Neuronal stem cell (in vitro differentiated cells): ENCODE data around the gene CLEC11A.
A peak's percentile ranks its signal among the peaks of the same experiment; 100 is the strongest.

Experiments
- DNase-seq: peaks from one replicate; pipeline ENCODE4 v3.0.0-alpha.2; 2013; ENCODE audit warnings: low spot score
- H2AFZ ChIP-seq: one replicate; pipeline ENCODE4 v1.6.1; 2013; ENCODE audit warnings: mild to moderate bottlenecking, low read length, inconsistent platforms
- H2AK5ac ChIP-seq: 2 replicates; pipeline ENCODE4 v1.6.1; 2013; ENCODE audit warnings: low read depth, mild to moderate bottlenecking, inconsistent platforms, low read length, moderate library complexity, mixed read lengths
- H2BK120ac ChIP-seq: 2 replicates; pipeline ENCODE4 v1.6.1; 2013; ENCODE audit warnings: low read depth, mild to moderate bottlenecking, inconsistent platforms, low read length, moderate library complexity, mixed read lengths
- H2BK12ac ChIP-seq: one replicate; pipeline ENCODE4 v1.6.1; 2013; ENCODE audit warnings: low read length, inconsistent platforms
- H2BK15ac ChIP-seq: 2 replicates; pipeline ENCODE4 v1.6.1; 2013; ENCODE audit warnings: mild to moderate bottlenecking, low read length, inconsistent platforms, mixed read lengths
- H2BK5ac ChIP-seq: one replicate; pipeline ENCODE4 v1.6.1; 2013; ENCODE audit warnings: inconsistent platforms, mild to moderate bottlenecking, low read length, moderate library complexity
- H3K14ac ChIP-seq: one replicate; pipeline ENCODE4 v1.6.1; 2013; ENCODE audit warnings: low read length, inconsistent platforms
- H3K18ac ChIP-seq: 2 replicates; pipeline ENCODE4 v1.6.1; 2013; ENCODE audit warnings: low read length, inconsistent platforms
- H3K23ac ChIP-seq: 2 replicates; pipeline ENCODE4 v1.6.1; 2013; ENCODE audit warnings: low read depth, mild to moderate bottlenecking, mixed read lengths, low read length, inconsistent platforms; ENCODE audit not compliant: poor library complexity
- H3K27ac ChIP-seq: replicated peaks from 3 replicates; pipeline ENCODE4 v1.5.1; 2013; ENCODE audit warnings: low read length, inconsistent platforms
- H3K27me3 ChIP-seq, 3 experiments: 2 replicates each; pipeline ENCODE4 v1.6.1; 2013; ENCODE audit warnings: low read length in 3 of 3, mild to moderate bottlenecking in 2 of 3, inconsistent platforms in 1 of 3, low read depth in 1 of 3, mixed read lengths in 1 of 3, moderate library complexity in 1 of 3; ENCODE audit not compliant: control insufficient read depth in 3 of 3, insufficient read depth in 3 of 3
- H3K36me3 ChIP-seq, 2 donors: replicated peaks in 1 of 2; 2 replicates each; pipeline ENCODE4 v1.6.1; 2013; ENCODE audit warnings: low read length in 2 of 2; ENCODE audit not compliant: control insufficient read depth in 2 of 2, insufficient read depth in 2 of 2
- H3K4ac ChIP-seq: 2 replicates; pipeline ENCODE4 v1.6.1; 2013; ENCODE audit warnings: inconsistent platforms, mild to moderate bottlenecking, low read length, moderate library complexity
- H3K4me1 ChIP-seq, 2 donors: 1 replicate in 1 of 2; 2 replicates in 1 of 2; pipeline ENCODE4 v1.6.1; 2013; ENCODE audit warnings: low read length in 2 of 2, low read depth in 1 of 2; ENCODE audit not compliant: control insufficient read depth in 2 of 2, insufficient read depth in 1 of 2
- H3K4me2 ChIP-seq: one replicate; pipeline ENCODE4 v1.6.1; 2013; ENCODE audit warnings: mild to moderate bottlenecking, low read length, inconsistent platforms; ENCODE audit not compliant: insufficient read depth, poor library complexity, severe bottlenecking
- H3K4me3 ChIP-seq, 2 donors: 2 replicates each; pipeline ENCODE4 v1.5.1; 2013; ENCODE audit warnings: low read length in 2 of 2, mild to moderate bottlenecking in 2 of 2, inconsistent platforms in 1 of 2, moderate library complexity in 1 of 2
- H3K79me1 ChIP-seq: one replicate; pipeline ENCODE4 v1.6.1; 2013; ENCODE audit warnings: low read depth, mild to moderate bottlenecking, inconsistent platforms, low read length, moderate library complexity
- H3K9ac ChIP-seq: one replicate; pipeline ENCODE4 v1.6.1; 2013; ENCODE audit warnings: mild to moderate bottlenecking, low read depth, low read length, inconsistent platforms; ENCODE audit not compliant: poor library complexity
- H3K9me3 ChIP-seq, 2 donors: replicated peaks in 1 of 2; 2 replicates each; pipeline versions ENCODE3 to v1.6.1; 2013; ENCODE audit warnings: low read length in 2 of 2, mild to moderate bottlenecking in 2 of 2, inconsistent platforms in 1 of 2, low read depth in 1 of 2, mixed read lengths in 1 of 2, moderate library complexity in 1 of 2; ENCODE audit not compliant: control insufficient read depth in 2 of 2, insufficient read depth in 1 of 2
- H4K8ac ChIP-seq: one replicate; pipeline ENCODE4 v1.6.1; 2013; ENCODE audit warnings: low read depth, mild to moderate bottlenecking, inconsistent platforms, low read length, moderate library complexity
- H4K91ac ChIP-seq: one replicate; pipeline ENCODE4 v1.6.1; 2013; ENCODE audit warnings: low read length, low read depth, mild to moderate bottlenecking, inconsistent platforms; ENCODE audit not compliant: poor library complexity
- WGBS, 2 donors: extraction: QIAGEN DNeasy Blood & Tissue Kit; methylation state at CpG; one replicate each; pipeline ENCODE4 v1.1.7; 2013; ENCODE audit warnings: missing lambda C conversion rate in 2 of 2, mixed read lengths in 1 of 2; ENCODE audit not compliant: insufficient read length in 2 of 2, insufficient replicate concordance in 1 of 2; ENCODE audit errors: extremely low coverage in 2 of 2; 5-methylcytosine and 5-hydroxymethylcytosine counted together

CLEC11A gene

GRCh38 chr19:50679177-50680125 is 43.7 kb upstream of the CLEC11A start:
- Histone ChIP-seq H3K79me1 (no peaks in the 10 kb centered on the region), H3K36me3 (peaks cover 0 to 3% of the 10 kb centered on the region in 2 donors), H3K23ac (peak overlapping the region; percentile 62), H3K4ac (no peak overlapping the region), H3K9me3 (no peaks in the 10 kb centered on the region), H3K4me2 (no peak overlapping the region), H2BK120ac (no peak overlapping the region), H2AFZ (peak overlapping the region; percentile 4), H3K14ac (no peak overlapping the region), H4K8ac (no peak overlapping the region), H2AK5ac (peak overlapping the region; percentile 52), H2BK15ac (no peak overlapping the region), H2BK5ac (no peak overlapping the region), H4K91ac (no peak overlapping the region), H3K27me3 (peaks cover 0 to 9% (median 0%) of the 10 kb centered on the region in 3 experiments), H3K18ac (peak overlapping the region; percentile 73), H3K27ac (no peak overlapping the region), H2BK12ac (no peak overlapping the region), H3K9ac (no peak overlapping the region), H3K4me3 (no peak overlapping the region), H3K4me1 (peaks cover 1 to 2% of the 10 kb centered on the region in 2 donors)
- no CpG with 5 or more reads among the region's 23 CpGs for WGBS, 2 donors
- DNase-seq = peak; percentile 67

GRCh38 chr19:50686310-50687032 is 36.7 kb upstream of the CLEC11A start:
- Histone ChIP-seq H3K4ac (no peak overlapping the region), H4K91ac (no peak overlapping the region), H2AK5ac (peak overlapping the region; percentile 17), H2BK120ac (no peak overlapping the region), H3K23ac (peak overlapping the region; percentile 26), H3K4me1 (no peaks in the 10 kb centered on the region), H3K4me3 (no peak overlapping the region), H3K79me1 (no peaks in the 10 kb centered on the region), H2BK15ac (no peak overlapping the region), H3K4me2 (no peak overlapping the region), H3K27me3 (peaks cover 0 to 34% (median 0%) of the 10 kb centered on the region in 3 experiments), H3K9ac (peak overlapping the region; percentile 34), H4K8ac (no peak overlapping the region), H3K9me3 (peaks cover 0 to 1% of the 10 kb centered on the region in 2 donors), H2AFZ (no peak overlapping the region), H3K14ac (peak overlapping the region; percentile 79), H3K18ac (peak overlapping the region; percentile 72), H3K36me3 (peaks cover 6 to 9% of the 10 kb centered on the region in 2 donors), H2BK12ac (no peak overlapping the region), H3K27ac (no peak overlapping the region), H2BK5ac (no peak overlapping the region)
- DNase-seq = no peak
- WGBS, 2 donors = no CpG with 5 or more reads among the region's 50 CpGs

GRCh38 chr19:50688766-50689165 is 34.4 kb upstream of the CLEC11A start:
- no peak overlapping the region for H2BK120ac ChIP-seq

GRCh38 chr19:50690439-50690838 is 32.7 kb upstream of the CLEC11A start:
- no peak overlapping the region for H3K9ac ChIP-seq
- H2BK120ac ChIP-seq = no peak overlapping the region
- peaks cover 0 to 1% of the 10 kb centered on the region in 2 donors for H3K9me3 ChIP-seq

More at GRCh38 chr19:50688766-50689165, 34.4 kb upstream of the CLEC11A start:
- no peak overlapping the region for H3K27ac ChIP-seq
- H3K9me3 ChIP-seq = peaks cover 0 to 1% of the 10 kb centered on the region in 2 donors
- H3K36me3 ChIP-seq = peaks cover 6 to 9% of the 10 kb centered on the region in 2 donors
- peaks cover 11 to 14% of the 10 kb centered on the region in 2 donors for H3K4me1 ChIP-seq
- no peak overlapping the region for H2BK12ac ChIP-seq
- H3K14ac ChIP-seq = no peak overlapping the region
- no peak overlapping the region for H4K8ac ChIP-seq
- no CpG with 5 or more reads among the region's 19 CpGs for WGBS, 2 donors
- H3K4me2 ChIP-seq = no peak overlapping the region
- H2AFZ ChIP-seq = no peak overlapping the region
- H2AK5ac ChIP-seq = no peak overlapping the region
- no peak overlapping the region for H3K4me3 ChIP-seq
- H3K23ac ChIP-seq = no peak overlapping the region
- H3K18ac ChIP-seq = no peak overlapping the region
- DNase-seq = no peak
- no peak overlapping the region for H3K9ac ChIP-seq
- no peak overlapping the region for H2BK15ac ChIP-seq
- no peaks in the 10 kb centered on the region for H3K79me1 ChIP-seq
- no peak overlapping the region for H3K4ac ChIP-seq
- peaks cover 0 to 50% (median 5%) of the 10 kb centered on the region in 3 experiments for H3K27me3 ChIP-seq
- H2BK5ac ChIP-seq = no peak overlapping the region
- no peak overlapping the region for H4K91ac ChIP-seq

More at GRCh38 chr19:50690439-50690838, 32.7 kb upstream of the CLEC11A start:
- no peak overlapping the region for H2AFZ ChIP-seq
- no peak overlapping the region for H3K4ac ChIP-seq
- H3K27ac ChIP-seq = no peak overlapping the region
- H4K91ac ChIP-seq = no peak overlapping the region
- H4K8ac ChIP-seq = no peak overlapping the region
- H3K18ac ChIP-seq = no peak overlapping the region
- H3K79me1 ChIP-seq = peaks cover under 1% of the 10 kb centered on the region
- no CpG with 5 or more reads among the region's 7 CpGs for WGBS, 2 donors
- no peak overlapping the region for H3K4me2 ChIP-seq
- H3K4me1 ChIP-seq = peaks cover 18 to 21% of the 10 kb centered on the region in 2 donors
- H3K4me3 ChIP-seq = no peak overlapping the region
- no peak overlapping the region for H3K23ac ChIP-seq
- peaks cover 6% of the 10 kb centered on the region in 2 donors for H3K36me3 ChIP-seq
- no peak for DNase-seq
- no peak overlapping the region for H2AK5ac ChIP-seq
- no peak overlapping the region for H2BK12ac ChIP-seq
- no peak overlapping the region for H2BK15ac ChIP-seq
- H2BK5ac ChIP-seq = no peak overlapping the region
- no peak overlapping the region for H3K14ac ChIP-seq
- peaks cover 0 to 57% (median 13%) of the 10 kb centered on the region in 3 experiments for H3K27me3 ChIP-seq
